Gastrocnemius medialis (tissue), 4 donors: ENCODE data around the gene MEGF6.

Experiments used
- POLR2A ChIP-seq, 2 donors: fragments of 450-650 bp; IDR thresholded peaks; one replicate each; pipeline ENCODE4 v1.6.1; 2017; ENCODE audit warnings: antibody characterized with exemption in 2 of 2, mild to moderate bottlenecking in 2 of 2, moderate library complexity in 2 of 2
- TF ChIP-seq, protein P1 (sequence below), 5 experiments: fragments of 450-650 bp in 3 of 5; fragments of 200-600 bp in 2 of 5; sonication (generic) in 2 of 5; IDR thresholded peaks in 4 of 5; conservative IDR thresholded peaks in 1 of 5; 1 replicate in 4 of 5; 2 replicates in 1 of 5; pipeline ENCODE4 v1.5.1; 2016 to 2019; ENCODE audit warnings: antibody characterized with exemption in 5 of 5, mild to moderate bottlenecking in 3 of 5, moderate library complexity in 3 of 5

DNA sequence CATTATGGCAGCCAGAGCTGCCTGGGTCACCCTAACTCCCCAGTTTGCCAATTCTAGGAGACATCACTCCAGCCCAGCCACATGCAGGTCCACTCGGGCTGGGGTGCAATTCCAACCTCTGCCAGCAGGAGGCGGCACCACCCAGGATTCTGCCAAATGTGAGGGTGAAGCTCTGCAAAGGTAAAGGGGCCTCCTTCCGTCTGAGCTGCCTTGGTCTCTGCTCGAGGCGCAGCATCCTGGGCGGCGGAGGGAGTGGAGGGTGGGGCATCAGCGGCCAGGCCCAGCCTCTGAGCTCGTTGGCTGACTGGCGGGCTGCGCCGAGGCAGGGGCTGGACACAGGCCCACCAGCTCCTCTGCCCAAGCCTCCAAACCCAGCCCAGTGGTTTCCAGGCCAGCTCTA, 93.1 kb downstream of the MEGF6 start:
- TF ChIP-seq, protein P1, sequence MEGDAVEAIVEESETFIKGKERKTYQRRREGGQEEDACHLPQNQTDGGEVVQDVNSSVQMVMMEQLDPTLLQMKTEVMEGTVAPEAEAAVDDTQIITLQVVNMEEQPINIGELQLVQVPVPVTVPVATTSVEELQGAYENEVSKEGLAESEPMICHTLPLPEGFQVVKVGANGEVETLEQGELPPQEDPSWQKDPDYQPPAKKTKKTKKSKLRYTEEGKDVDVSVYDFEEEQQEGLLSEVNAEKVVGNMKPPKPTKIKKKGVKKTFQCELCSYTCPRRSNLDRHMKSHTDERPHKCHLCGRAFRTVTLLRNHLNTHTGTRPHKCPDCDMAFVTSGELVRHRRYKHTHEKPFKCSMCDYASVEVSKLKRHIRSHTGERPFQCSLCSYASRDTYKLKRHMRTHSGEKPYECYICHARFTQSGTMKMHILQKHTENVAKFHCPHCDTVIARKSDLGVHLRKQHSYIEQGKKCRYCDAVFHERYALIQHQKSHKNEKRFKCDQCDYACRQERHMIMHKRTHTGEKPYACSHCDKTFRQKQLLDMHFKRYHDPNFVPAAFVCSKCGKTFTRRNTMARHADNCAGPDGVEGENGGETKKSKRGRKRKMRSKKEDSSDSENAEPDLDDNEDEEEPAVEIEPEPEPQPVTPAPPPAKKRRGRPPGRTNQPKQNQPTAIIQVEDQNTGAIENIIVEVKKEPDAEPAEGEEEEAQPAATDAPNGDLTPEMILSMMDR (IDR thresholded peaks at IDR 0.05 in 4 of 5, conservative IDR thresholded peaks at IDR 0.05 in 1 of 5), result peak in 4 of 5 experiments; percentile 51 to 71 (median 55)
- no peak for TF ChIP-seq POLR2A (IDR thresholded peaks at IDR 0.05)
